CD14-positive monocyte (primary cell): ENCODE results near the gene TMTC3. TPM values are rescaled to one million over a fixed set of nuclear protein-coding genes. Genes with fewer than 3 reads are reported as not detected.

Experiments used
- DNase-seq, 3 donors: peaks; one replicate each; pipeline ENCODE4 v3.0.0-alpha.2; 2011 to 2022
- H2AFZ ChIP-seq: 2 replicates; pipeline ENCODE4 v1.6.0; 2012; ENCODE audit warnings: mild to moderate bottlenecking, low read depth, low read length, inconsistent platforms; ENCODE audit not compliant: insufficient read depth, poor library complexity, severe bottlenecking
- H3K27ac ChIP-seq, 2 donors: 1 replicate in 1 of 2; 2 replicates in 1 of 2; pipeline ENCODE4 v1.5.1; 2012 to 2013; ENCODE audit warnings: low read length in 2 of 2, control low read depth in 1 of 2, inconsistent platforms in 1 of 2, low read depth in 1 of 2, mild to moderate bottlenecking in 1 of 2
- H3K27me3 ChIP-seq, 2 donors: one replicate each; pipeline versions ENCODE4 v1.6.0 to v1.6.1; 2011 to 2013; ENCODE audit warnings: low read length in 2 of 2; ENCODE audit not compliant: control insufficient read depth in 2 of 2, insufficient read depth in 2 of 2
- H3K36me3 ChIP-seq, 2 donors: replicated peaks in 1 of 2; 1 replicate in 1 of 2; 2 replicates in 1 of 2; pipeline versions ENCODE4 v1.5.1 to v1.6.1; 2012 to 2013; ENCODE audit warnings: low read length in 2 of 2, control low read depth in 1 of 2, inconsistent platforms in 1 of 2, mild to moderate bottlenecking in 1 of 2; ENCODE audit not compliant: insufficient read depth in 2 of 2, control insufficient read depth in 1 of 2
- H3K4me1 ChIP-seq, 2 donors: 1 replicate in 1 of 2; 2 replicates in 1 of 2; pipeline versions ENCODE4 v1.5.1 to v1.6.1; 2012 to 2013; ENCODE audit warnings: low read length in 2 of 2, control low read depth in 1 of 2, inconsistent platforms in 1 of 2, mild to moderate bottlenecking in 1 of 2, moderate library complexity in 1 of 2; ENCODE audit not compliant: insufficient read depth in 2 of 2, control insufficient read depth in 1 of 2
- H3K4me2 ChIP-seq: replicated peaks from 2 replicates; pipeline ENCODE3; 2012; ENCODE audit warnings: low read length, moderate library complexity, mild to moderate bottlenecking; ENCODE audit not compliant: poor library complexity, severe bottlenecking; ENCODE audit errors: extremely low read depth
- H3K4me3 ChIP-seq, 3 experiments: fragments of 200-600 bp in 1 of 3; sonication (generic) in 1 of 3; replicated peaks in 1 of 3; 1 replicate in 2 of 3; 2 replicates in 1 of 3; pipeline ENCODE4 v1.5.1; 2011 to 2013; ENCODE audit warnings: low read length in 3 of 3, mild to moderate bottlenecking in 3 of 3, control low read depth in 2 of 3, low read depth in 2 of 3, inconsistent platforms in 1 of 3, moderate library complexity in 1 of 3
- H3K79me2 ChIP-seq: 2 replicates; pipeline ENCODE4 v1.6.0; 2012; ENCODE audit warnings: mild to moderate bottlenecking, control low read depth, inconsistent platforms, low read length, moderate library complexity; ENCODE audit not compliant: insufficient read depth
- H3K9ac ChIP-seq: 2 replicates; pipeline ENCODE4 v1.6.0; 2017; ENCODE audit warnings: low read length, mild to moderate bottlenecking; ENCODE audit not compliant: insufficient read depth, poor library complexity, severe bottlenecking
- H3K9me3 ChIP-seq, 2 donors: replicated peaks in 1 of 2; 1 replicate in 1 of 2; 2 replicates in 1 of 2; pipeline versions ENCODE4 v1.5.1 to v1.6.1; 2012 to 2013; ENCODE audit warnings: low read length in 2 of 2, control low read depth in 1 of 2; ENCODE audit not compliant: control insufficient read depth in 1 of 2, insufficient read depth in 1 of 2
- H4K20me1 ChIP-seq: 2 replicates; pipeline ENCODE4 v1.6.0; 2012; ENCODE audit warnings: mild to moderate bottlenecking, low read length, control low read depth, moderate library complexity; ENCODE audit not compliant: insufficient read depth
- H3K27ac Mint-ChIP-seq, 7 donors: one replicate each; pipeline ENCODE4 v1.8.0; 2020; ENCODE audit warnings: mild to moderate bottlenecking in 7 of 7, mixed read lengths in 7 of 7, moderate library complexity in 6 of 7, inconsistent platforms in 2 of 7
- H3K27me3 Mint-ChIP-seq, 3 donors: one replicate each; pipeline ENCODE4 v1.8.0; 2021 to 2022; ENCODE audit warnings: low read depth in 3 of 3, mild to moderate bottlenecking in 3 of 3, mixed read lengths in 3 of 3, moderate library complexity in 3 of 3, inconsistent platforms in 1 of 3
- H3K36me3 Mint-ChIP-seq, 2 donors: one replicate each; pipeline ENCODE4 v1.8.0; 2020; ENCODE audit warnings: mixed read lengths in 2 of 2, inconsistent platforms in 1 of 2, mild to moderate bottlenecking in 1 of 2
- H3K4me1 Mint-ChIP-seq: one replicate; pipeline ENCODE4 v1.8.0; 2020; ENCODE audit warnings: mild to moderate bottlenecking, mixed read lengths
- H3K4me3 Mint-ChIP-seq, 2 donors: one replicate each; pipeline ENCODE4 v1.8.0; 2020; ENCODE audit warnings: mild to moderate bottlenecking in 2 of 2, mixed read lengths in 2 of 2, moderate library complexity in 1 of 2
- H3K9me3 Mint-ChIP-seq, 7 donors: one replicate each; pipeline ENCODE4 v1.8.0; 2020 to 2022; ENCODE audit warnings: mixed read lengths in 7 of 7, mild to moderate bottlenecking in 6 of 7, moderate library complexity in 6 of 7, inconsistent platforms in 2 of 7
- CTCF ChIP-seq: fragments of 200-600 bp; IDR thresholded peaks from one replicate; pipeline ENCODE4 v1.8.0; 2022; ENCODE audit warnings: antibody characterized with exemption, mild to moderate bottlenecking
- WGBS: methylation state at CpG from one replicate; pipeline ENCODE4 v1.1.5; 2013; ENCODE audit warnings: missing lambda C conversion rate; ENCODE audit not compliant: insufficient coverage; 5-methylcytosine and 5-hydroxymethylcytosine counted together
- intact Hi-C, 2 donors: fragments of 100-400 bp; cut with micrococcal nuclease; formaldehyde crosslinking; loops; one replicate each; pipeline versions ENCODE4 v1.15.0 to v1.15.1; 2023
- polyA plus RNA-seq, 3 donors: library from polyadenylated mRNA; depleted of rRNA in 1 of 3; unstranded in 2 of 3; stranded (reverse) in 1 of 3; fragments of 300-500 nt in 2 of 3; fragments of >200 nt in 1 of 3; fragmentation: Illumina TruSeq in 2 of 3; gene quantifications; 1 replicate in 2 of 3; 2 replicates in 1 of 3; pipeline ENCODE4 v1.2.3, GENCODE V29; 2012 to 2021

Gene TMTC3
- polyA plus RNA-seq, 3 donors: 1.1 to 2.2 (median 1.2) TPM

GRCh38 chr12:88181881-88182280 is 39.8 kb downstream of the TMTC3 start:
- no peaks in the 10 kb centered on the region for H3K27me3 ChIP-seq
- no peak overlapping the region for H3K27ac ChIP-seq
- H2AFZ ChIP-seq: no peak overlapping the region
- no peak overlapping the region for H3K4me2 ChIP-seq
- TF ChIP-seq CTCF: no peak
- H3K9ac ChIP-seq: no peak overlapping the region
- H3K9me3 Mint-ChIP-seq: peaks cover 0 to 8% (median 1%) of the 10 kb centered on the region in 7 donors
- H3K4me3 Mint-ChIP-seq: no peak overlapping the region
- no peaks in the 10 kb centered on the region for H3K9me3 ChIP-seq
- H3K4me3 ChIP-seq: no peak overlapping the region
- no peaks in the 10 kb centered on the region for H4K20me1 ChIP-seq
- H3K36me3 ChIP-seq: peaks cover 2 to 57% of the 10 kb centered on the region in 2 donors
- no peak for DNase-seq
- WGBS: 83% methylated on average over 2 of the region's 3 CpGs
- H3K27me3 Mint-ChIP-seq: no peaks in the 10 kb centered on the region
- no peaks in the 10 kb centered on the region for H3K79me2 ChIP-seq
- no peaks in the 10 kb centered on the region for H3K4me1 Mint-ChIP-seq
- intact Hi-C loops: no loop called here
- H3K27ac Mint-ChIP-seq: no peak overlapping the region
- H3K4me1 ChIP-seq: no peaks in the 10 kb centered on the region
- H3K36me3 Mint-ChIP-seq: peaks cover 39 to 59% of the 10 kb centered on the region in 2 donors

- H3K27ac Mint-ChIP-seq: no peak overlapping the region
- no peaks in the 10 kb centered on the region for H3K79me2 ChIP-seq
- H4K20me1 ChIP-seq: no peaks in the 10 kb centered on the region
- H3K27ac ChIP-seq: no peak overlapping the region
- H3K4me1 ChIP-seq: no peaks in the 10 kb centered on the region
- no peaks in the 10 kb centered on the region for H3K9me3 ChIP-seq
- intact Hi-C loops: no loop called here
- peaks cover 2 to 56% of the 10 kb centered on the region in 2 donors for H3K36me3 ChIP-seq
- H3K4me3 ChIP-seq: no peak overlapping the region
- no peak for DNase-seq
- H3K9ac ChIP-seq: no peak overlapping the region
- no peak overlapping the region for H2AFZ ChIP-seq
- H3K4me2 ChIP-seq: no peak overlapping the region
- peaks cover 36 to 53% of the 10 kb centered on the region in 2 donors for H3K36me3 Mint-ChIP-seq
- whole genome bisulfite sequencing: no CpG with 5 or more reads among the region's 3 CpGs
- no peak for TF ChIP-seq CTCF
- H3K4me3 Mint-ChIP-seq: no peak overlapping the region
- H3K4me1 Mint-ChIP-seq: no peaks in the 10 kb centered on the region
- no peaks in the 10 kb centered on the region for H3K27me3 ChIP-seq
- peaks cover 0 to 8% (median 1%) of the 10 kb centered on the region in 7 donors for H3K9me3 Mint-ChIP-seq
- no peaks in the 10 kb centered on the region for H3K27me3 Mint-ChIP-seq
Observed at GRCh38 chr12:88182416-88182815, 40.3 kb downstream of the TMTC3 start.
